ENCODE data around the gene TRIM32.

The TRIM32 gene

GRCh38 chr9:116658265-116658664 is 28.8 kb upstream of the TRIM32 start:
- TF ChIP-seq, protein P1, sequence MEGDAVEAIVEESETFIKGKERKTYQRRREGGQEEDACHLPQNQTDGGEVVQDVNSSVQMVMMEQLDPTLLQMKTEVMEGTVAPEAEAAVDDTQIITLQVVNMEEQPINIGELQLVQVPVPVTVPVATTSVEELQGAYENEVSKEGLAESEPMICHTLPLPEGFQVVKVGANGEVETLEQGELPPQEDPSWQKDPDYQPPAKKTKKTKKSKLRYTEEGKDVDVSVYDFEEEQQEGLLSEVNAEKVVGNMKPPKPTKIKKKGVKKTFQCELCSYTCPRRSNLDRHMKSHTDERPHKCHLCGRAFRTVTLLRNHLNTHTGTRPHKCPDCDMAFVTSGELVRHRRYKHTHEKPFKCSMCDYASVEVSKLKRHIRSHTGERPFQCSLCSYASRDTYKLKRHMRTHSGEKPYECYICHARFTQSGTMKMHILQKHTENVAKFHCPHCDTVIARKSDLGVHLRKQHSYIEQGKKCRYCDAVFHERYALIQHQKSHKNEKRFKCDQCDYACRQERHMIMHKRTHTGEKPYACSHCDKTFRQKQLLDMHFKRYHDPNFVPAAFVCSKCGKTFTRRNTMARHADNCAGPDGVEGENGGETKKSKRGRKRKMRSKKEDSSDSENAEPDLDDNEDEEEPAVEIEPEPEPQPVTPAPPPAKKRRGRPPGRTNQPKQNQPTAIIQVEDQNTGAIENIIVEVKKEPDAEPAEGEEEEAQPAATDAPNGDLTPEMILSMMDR (IDR thresholded peaks at IDR 0.05; ENCODE audit: low read depth, low read length), result no peak
- H3K4me3 ChIP-seq (replicated peaks in 1 of 2; ENCODE audit: low read depth in 2 of 2, low read length in 2 of 2), result no peak overlapping the region
- DNase-seq (ENCODE audit: low read depth in 2 of 2), result no peak

- H3K4me3 ChIP-seq (replicated peaks in 1 of 2; ENCODE audit: low read depth in 2 of 2, low read length in 2 of 2), result no peak overlapping the region
- TF ChIP-seq, protein P1 (IDR thresholded peaks at IDR 0.05; ENCODE audit: low read depth, low read length), result peak; percentile 73
- DNase-seq (ENCODE audit: low read depth in 2 of 2), result peak; percentile 89 to 91
Observed at GRCh38 chr9:116661037-116661954, 25.8 kb upstream of the TRIM32 start.

- TF ChIP-seq, protein P1 (IDR thresholded peaks at IDR 0.05; ENCODE audit: low read depth, low read length), result no peak
- peak in 1 of 2 donors; percentile 23 for DNase-seq (ENCODE audit: low read depth in 2 of 2)
- no peak overlapping the region for H3K4me3 ChIP-seq (replicated peaks in 1 of 2; ENCODE audit: low read depth in 2 of 2, low read length in 2 of 2)
Observed at GRCh38 chr9:116662646-116663310, 24.3 kb upstream of the TRIM32 start.

DNA sequence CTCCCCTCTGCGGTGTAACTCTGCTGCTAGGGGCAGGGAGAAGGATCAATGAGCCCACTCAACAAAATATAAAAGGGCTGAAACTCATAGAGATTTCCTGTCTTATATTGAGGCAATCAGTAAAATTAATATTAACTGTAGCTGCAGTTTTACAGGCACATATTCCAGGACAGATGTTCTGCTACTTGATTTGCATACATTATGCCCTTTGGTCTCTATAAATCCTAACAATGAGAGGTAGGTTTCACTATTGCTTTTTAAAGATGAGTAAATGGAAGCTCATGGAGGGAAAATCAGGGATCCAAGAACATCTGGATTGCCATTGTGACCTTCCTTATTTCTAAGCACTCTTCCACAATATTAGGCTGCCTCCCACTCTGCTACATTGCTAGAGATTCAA is 23.5 kb upstream of the TRIM32 start:
- H3K4me3 ChIP-seq (replicated peaks in 1 of 2; ENCODE audit: low read depth in 2 of 2, low read length in 2 of 2), result no peak overlapping the region
- TF ChIP-seq, protein P1 (IDR thresholded peaks at IDR 0.05; ENCODE audit: low read depth, low read length), result no peak
- DNase-seq (ENCODE audit: low read depth in 2 of 2), result no peak

GRCh38 chr9:116668970-116669695 is 18.0 kb upstream of the TRIM32 start:
- no peak for DNase-seq (ENCODE audit: low read depth in 2 of 2)
- TF ChIP-seq, protein P1 (IDR thresholded peaks at IDR 0.05; ENCODE audit: low read depth, low read length), result no peak
- H3K4me3 ChIP-seq (replicated peaks in 1 of 2; ENCODE audit: low read depth in 2 of 2, low read length in 2 of 2), result no peak overlapping the region

GRCh38 chr9:116671605-116672004 is 15.5 kb upstream of the TRIM32 start:
- no peak for DNase-seq (ENCODE audit: low read depth in 2 of 2)
- TF ChIP-seq, protein P1 (IDR thresholded peaks at IDR 0.05; ENCODE audit: low read depth, low read length), result no peak
- no peak overlapping the region for H3K4me3 ChIP-seq (replicated peaks in 1 of 2; ENCODE audit: low read depth in 2 of 2, low read length in 2 of 2)
